Brain microvascular endothelial cell (primary cell): ENCODE results near the gene STT3A.
"Not testable (repeated sequence)": the region's sequence is repeated elsewhere in the genome, so short reads cannot be mapped to it uniquely, and the experiment has no call there.

ENCODE experiments used
- DNase-seq: peaks from one replicate; pipeline ENCODE4 v3.0.0-alpha.2; 2020
- H3K27ac ChIP-seq: fragments of 250-450 bp; sonication (Bioruptor Pico); 2 replicates; pipeline ENCODE4 v1.5.1; 2020; ENCODE audit warnings: mild to moderate bottlenecking, moderate library complexity
- H3K27me3 ChIP-seq: fragments of 250-450 bp; sonication (Bioruptor Pico); replicated peaks from 2 replicates; pipeline ENCODE4 v1.5.1; 2020; ENCODE audit warnings: mild to moderate bottlenecking
- H3K36me3 ChIP-seq: fragments of 250-450 bp; sonication (Bioruptor Pico); replicated peaks from 2 replicates; pipeline ENCODE4 v1.5.1; 2020; ENCODE audit warnings: mild to moderate bottlenecking
- H3K4me3 ChIP-seq: 2 replicates; pipeline ENCODE4 v1.5.1; 2011; ENCODE audit warnings: low read depth, mild to moderate bottlenecking, control low read depth, low read length, moderate library complexity
- in situ Hi-C: cut with HindIII; loops from 2 replicates; pipeline ENCODE4 v1.10.0; 2017; ENCODE audit warnings: low sequenced_read_pairs, low pct_ligation_motif_present
- TF ChIP-seq, protein P1 (sequence below): IDR thresholded peaks from 2 replicates; pipeline ENCODE4 v1.5.1; 2011; ENCODE audit warnings: low read depth, mild to moderate bottlenecking, moderate library complexity, low read length, control low read depth, inconsistent platforms; ENCODE audit errors: missing control alignments

Gene STT3A

DNA sequence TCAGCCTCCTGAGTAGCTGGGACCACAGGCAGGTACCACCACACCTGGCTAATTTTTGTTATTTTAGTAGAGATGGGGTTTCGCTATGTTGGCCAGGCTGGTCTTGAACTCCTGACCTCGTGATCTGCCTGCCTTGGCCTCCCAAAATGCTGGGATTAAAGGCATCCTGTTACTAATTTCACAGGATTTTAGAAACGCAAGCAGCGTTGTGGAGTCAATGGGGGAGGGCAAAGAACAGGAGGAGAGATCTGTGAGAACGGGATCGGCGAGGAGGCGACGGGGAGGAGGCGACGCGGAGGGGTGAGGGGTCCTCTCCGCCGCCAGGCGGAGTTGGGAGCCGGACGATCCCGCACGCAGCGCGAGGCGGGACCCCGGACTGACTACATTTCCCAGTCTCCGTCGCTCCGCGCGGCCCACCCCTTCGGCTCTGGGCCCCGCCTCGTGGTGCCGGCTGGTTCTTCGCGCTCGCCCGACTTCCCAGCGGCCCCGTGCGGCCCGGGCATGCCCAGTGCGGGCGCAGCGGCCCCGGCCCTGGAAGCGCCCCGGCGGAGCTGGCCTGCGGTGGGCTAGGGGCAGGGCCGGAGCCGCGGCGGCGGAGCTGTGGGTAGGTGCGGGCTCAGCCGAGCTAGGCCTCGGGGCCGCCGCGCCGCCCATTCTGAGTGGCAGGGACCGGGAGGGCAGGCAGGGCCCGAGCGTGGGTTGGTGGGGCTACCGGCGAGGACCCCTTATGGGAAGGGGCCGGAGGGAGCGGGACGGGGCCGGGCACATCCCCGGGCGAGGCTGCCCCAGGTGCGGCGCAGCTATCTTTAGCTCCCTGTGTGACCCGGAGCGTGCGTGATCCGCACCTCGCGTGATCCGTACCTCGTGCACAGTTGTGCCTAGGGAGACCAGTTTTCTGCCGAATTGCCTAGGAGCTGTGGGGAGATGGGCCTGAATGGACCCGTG, 23.4 kb upstream of the STT3A start, which contains the start of gene EI24:
Gene EI24, plus strand, starts transcription at position 508 of the 945 bp plus-strand sequence. CDS start 3,051 bp downstream, outside the sequence.
- H3K27ac ChIP-seq = peak within 1 kb of the TSS; percentile 79
- DNase-seq = peak; percentile 86
- H3K4me3 ChIP-seq = peak within 1 kb of the TSS; percentile 95
- H3K36me3 ChIP-seq = peaks cover 10% of the 10 kb centered on the region
- in situ Hi-C loops = no loop called here
- H3K27me3 ChIP-seq = no peaks in the 10 kb centered on the region
- TF ChIP-seq, protein P1, sequence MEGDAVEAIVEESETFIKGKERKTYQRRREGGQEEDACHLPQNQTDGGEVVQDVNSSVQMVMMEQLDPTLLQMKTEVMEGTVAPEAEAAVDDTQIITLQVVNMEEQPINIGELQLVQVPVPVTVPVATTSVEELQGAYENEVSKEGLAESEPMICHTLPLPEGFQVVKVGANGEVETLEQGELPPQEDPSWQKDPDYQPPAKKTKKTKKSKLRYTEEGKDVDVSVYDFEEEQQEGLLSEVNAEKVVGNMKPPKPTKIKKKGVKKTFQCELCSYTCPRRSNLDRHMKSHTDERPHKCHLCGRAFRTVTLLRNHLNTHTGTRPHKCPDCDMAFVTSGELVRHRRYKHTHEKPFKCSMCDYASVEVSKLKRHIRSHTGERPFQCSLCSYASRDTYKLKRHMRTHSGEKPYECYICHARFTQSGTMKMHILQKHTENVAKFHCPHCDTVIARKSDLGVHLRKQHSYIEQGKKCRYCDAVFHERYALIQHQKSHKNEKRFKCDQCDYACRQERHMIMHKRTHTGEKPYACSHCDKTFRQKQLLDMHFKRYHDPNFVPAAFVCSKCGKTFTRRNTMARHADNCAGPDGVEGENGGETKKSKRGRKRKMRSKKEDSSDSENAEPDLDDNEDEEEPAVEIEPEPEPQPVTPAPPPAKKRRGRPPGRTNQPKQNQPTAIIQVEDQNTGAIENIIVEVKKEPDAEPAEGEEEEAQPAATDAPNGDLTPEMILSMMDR = peak; percentile 79

DNA sequence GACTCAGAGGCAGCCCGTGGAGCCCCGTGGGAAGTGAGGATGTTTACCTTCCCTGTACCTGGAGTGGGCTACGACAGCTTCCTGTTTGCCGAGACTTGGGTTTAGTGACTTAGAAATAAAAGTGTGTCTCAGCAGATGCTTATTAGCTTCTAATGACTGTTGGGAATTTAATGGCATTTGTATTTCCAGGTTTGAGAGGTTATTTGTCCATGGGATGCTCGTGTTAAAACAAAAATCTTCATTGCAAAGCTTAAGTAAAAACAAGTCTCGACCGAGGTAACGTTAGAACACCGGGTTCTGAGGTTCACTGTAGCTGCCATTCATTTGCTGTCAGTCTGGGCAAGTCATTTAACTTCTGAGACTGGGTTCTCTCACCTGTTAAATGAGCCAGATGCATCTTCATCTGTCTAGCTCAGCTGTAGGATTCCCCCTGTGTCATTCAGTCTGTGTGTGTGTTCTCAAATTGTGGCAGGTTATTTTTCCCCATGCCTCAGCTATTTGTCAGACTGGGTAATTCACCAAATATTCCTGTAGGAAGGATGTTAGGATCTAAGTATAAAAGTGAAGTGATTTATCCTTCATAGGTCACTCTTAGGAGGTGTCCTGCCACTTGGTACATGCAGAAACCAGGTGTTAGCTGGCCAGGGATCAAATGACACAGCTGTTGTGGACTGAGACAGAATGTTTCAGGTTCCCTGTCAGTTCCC, 22.6 kb upstream of the STT3A start:
- TF ChIP-seq, protein P1 = no peak
- H3K4me3 ChIP-seq = peak overlapping the region; percentile 95
- H3K27me3 ChIP-seq = no peaks in the 10 kb centered on the region
- H3K27ac ChIP-seq = peak overlapping the region; percentile 79
- DNase-seq = no peak
- H3K36me3 ChIP-seq = peaks cover 18% of the 10 kb centered on the region
- in situ Hi-C loops = no loop called here

DNA sequence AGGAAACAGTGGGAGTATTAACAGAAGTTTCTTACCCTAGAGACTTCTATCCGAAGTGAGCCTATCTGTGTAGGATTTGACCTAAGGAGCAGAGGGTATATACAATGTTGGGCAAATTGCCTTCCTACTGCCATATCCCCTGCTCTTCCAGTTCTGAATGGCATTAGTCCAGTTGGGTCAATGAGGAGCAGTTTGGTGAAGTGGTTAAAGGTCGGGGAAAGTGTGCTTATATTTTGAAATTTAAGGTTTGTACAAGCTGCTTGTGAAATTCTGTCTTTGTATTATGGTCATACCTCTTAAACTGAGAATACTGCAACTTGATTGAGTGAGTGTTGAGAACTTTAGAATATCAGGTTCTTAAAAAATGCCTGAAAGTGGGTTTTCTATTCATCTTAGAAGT, 21.7 kb upstream of the STT3A start:
- H3K4me3 ChIP-seq = no peak overlapping the region
- in situ Hi-C loops = no loop called here
- no peak for DNase-seq
- H3K27me3 ChIP-seq = no peaks in the 10 kb centered on the region
- TF ChIP-seq, protein P1 = no peak
- no peak overlapping the region for H3K27ac ChIP-seq
- H3K36me3 ChIP-seq = peaks cover 26% of the 10 kb centered on the region

DNA sequence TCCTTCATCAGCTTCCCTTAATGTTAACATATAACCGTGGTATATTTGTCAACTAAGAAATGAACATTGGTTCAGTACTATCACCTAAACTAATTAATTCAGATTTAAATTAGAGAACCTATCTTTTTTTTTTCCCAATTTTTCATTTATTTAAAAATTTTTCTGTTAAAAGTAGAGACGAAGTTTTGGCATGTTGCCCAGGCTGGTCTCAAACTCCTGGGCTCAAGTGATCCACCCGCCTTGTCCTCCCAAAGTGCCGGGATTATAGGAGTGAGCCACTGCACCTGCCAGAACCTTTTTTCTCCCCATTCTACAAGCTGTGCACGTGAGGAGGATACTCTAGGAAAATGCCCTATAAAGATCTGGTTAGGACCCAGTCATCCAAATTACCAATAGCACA, 19.7 kb upstream of the STT3A start:
- TF ChIP-seq, protein P1 = no peak
- Histone ChIP-seq H3K36me3 (peaks cover 36% of the 10 kb centered on the region), H3K4me3 (no peak overlapping the region), H3K27me3 (no peaks in the 10 kb centered on the region), H3K27ac (no peak overlapping the region)
- no peak for DNase-seq
- in situ Hi-C loops = no loop called here

DNA sequence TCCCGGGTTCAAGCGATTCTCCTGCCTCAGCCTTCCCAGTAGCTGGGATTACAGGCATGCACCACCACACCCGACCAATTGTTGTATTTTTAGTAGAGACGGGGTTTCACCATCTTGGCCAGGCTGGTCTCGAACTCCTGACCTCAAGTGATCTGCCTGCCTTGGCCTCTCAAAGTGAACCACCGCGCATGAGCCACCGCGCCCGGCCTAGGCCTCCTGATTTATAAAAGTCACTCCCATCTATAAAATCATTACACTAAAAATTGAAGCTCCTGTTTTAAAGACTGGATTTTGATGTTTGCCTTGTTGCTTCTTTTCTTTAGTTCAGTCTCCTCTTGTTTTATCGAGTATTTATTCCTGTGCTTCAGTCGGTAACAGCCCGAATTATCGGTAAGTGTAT, 15.5 kb upstream of the STT3A start:
- in situ Hi-C loops, H3K4me3 ChIP-seq, H3K27ac ChIP-seq, H3K27me3 ChIP-seq, DNase-seq: not testable (repeated sequence)
- peaks cover 63% of the 10 kb centered on the region for H3K36me3 ChIP-seq

DNA sequence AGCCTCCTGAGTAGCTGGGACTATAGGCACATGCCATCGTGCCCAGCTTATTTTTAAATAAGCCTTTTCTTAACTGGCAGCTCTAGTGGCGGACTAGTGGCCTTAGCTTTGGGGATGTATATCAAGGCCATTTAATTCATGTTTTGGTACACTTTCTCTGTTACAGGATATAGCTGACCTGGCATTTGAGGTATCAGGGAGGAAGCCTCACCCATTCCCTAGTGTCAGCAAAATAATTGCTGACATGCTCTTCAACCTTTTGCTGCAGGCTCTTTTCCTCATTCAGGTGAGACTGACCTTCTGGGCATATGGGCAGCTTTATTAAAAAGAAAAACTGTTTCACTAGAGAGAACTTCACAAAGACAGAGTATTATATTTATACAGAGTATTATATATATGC, 13.9 kb upstream of the STT3A start:
- in situ Hi-C loops = no loop called here
- peaks cover 69% of the 10 kb centered on the region for H3K36me3 ChIP-seq
- H3K27ac ChIP-seq = no peak overlapping the region
- H3K27me3 ChIP-seq = no peaks in the 10 kb centered on the region
- DNase-seq = no peak
- H3K4me3 ChIP-seq = no peak overlapping the region
- TF ChIP-seq, protein P1 = no peak
